Endodermal cell (in vitro differentiated cells): ENCODE results near the gene SHQ1. TPM values are rescaled to one million over a fixed set of nuclear protein-coding genes. Genes with fewer than 3 reads are reported as not detected.

Experiments
- DNase-seq: peaks from one replicate; pipeline ENCODE4 v3.0.0-alpha.2; 2017
- H3K27ac ChIP-seq: 2 replicates; pipeline ENCODE4 v1.5.1; 2013; ENCODE audit warnings: mild to moderate bottlenecking, low read depth, low read length, moderate library complexity
- H3K27me3 ChIP-seq: 2 replicates; pipeline ENCODE4 v1.6.1; 2013; ENCODE audit warnings: mild to moderate bottlenecking, low read length, moderate library complexity; ENCODE audit not compliant: insufficient read depth, control insufficient read depth, poor library complexity, severe bottlenecking
- H3K36me3 ChIP-seq: 2 replicates; pipeline ENCODE4 v1.7.0; 2013; ENCODE audit warnings: mild to moderate bottlenecking, low read length, moderate library complexity; ENCODE audit not compliant: control insufficient read depth, insufficient read depth
- H3K4me1 ChIP-seq: one replicate; pipeline ENCODE4 v1.7.0; 2013; ENCODE audit warnings: low read length; ENCODE audit not compliant: control insufficient read depth, insufficient read depth
- H3K4me3 ChIP-seq: 2 replicates; pipeline ENCODE4 v1.5.1; 2013; ENCODE audit warnings: mild to moderate bottlenecking, low read length, moderate library complexity
- H3K9ac ChIP-seq: 2 replicates; pipeline ENCODE4 v1.6.1; 2013; ENCODE audit warnings: mild to moderate bottlenecking, low read length, moderate library complexity; ENCODE audit not compliant: poor library complexity, severe bottlenecking; ENCODE audit errors: extremely low read depth
- H3K9me3 ChIP-seq: 2 replicates; pipeline ENCODE4 v1.6.1; 2013; ENCODE audit warnings: mild to moderate bottlenecking, low read length, moderate library complexity; ENCODE audit not compliant: control insufficient read depth
- H3K27ac Mint-ChIP-seq: 2 replicates; pipeline ENCODE4 v1.8.0; 2020; ENCODE audit warnings: mixed read lengths
- H3K27me3 Mint-ChIP-seq: 2 replicates; pipeline ENCODE4 v1.8.0; 2021; ENCODE audit warnings: mild to moderate bottlenecking, mixed read lengths; ENCODE audit not compliant: insufficient read depth
- H3K36me3 Mint-ChIP-seq: 2 replicates; pipeline ENCODE4 v1.8.0; 2020; ENCODE audit warnings: low read depth, mixed read lengths
- H3K4me1 Mint-ChIP-seq: 2 replicates; pipeline ENCODE4 v1.8.0; 2020; ENCODE audit warnings: mixed read lengths
- H3K4me3 Mint-ChIP-seq: 2 replicates; pipeline ENCODE4 v1.8.0; 2020; ENCODE audit warnings: mild to moderate bottlenecking, moderate library complexity, mixed read lengths
- H3K9me3 Mint-ChIP-seq: 2 replicates; pipeline ENCODE4 v1.8.0; 2020; ENCODE audit warnings: mild to moderate bottlenecking, mixed read lengths
- CTCF ChIP-seq: fragments of 200-600 bp; sonication (generic); conservative IDR thresholded peaks from 2 replicates; pipeline ENCODE4 v1.5.0; 2021; ENCODE audit warnings: antibody characterized with exemption, mild to moderate bottlenecking
- WGBS, 2 experiments: methylation state at CpG; one replicate each; pipeline versions ENCODE4 v1.1.5 to v1.1.7; 2013; ENCODE audit warnings: missing lambda C conversion rate in 2 of 2, mixed read lengths in 1 of 2; ENCODE audit not compliant: insufficient coverage in 1 of 2, insufficient read length in 1 of 2; 5-methylcytosine and 5-hydroxymethylcytosine counted together
- total RNA-seq, 2 donors: library from RNA; stranded (reverse); fragmentation: NEBNext Ultra II Directional in 1 of 2; extraction: Animal tissue kit (Norgen Biotek cat#: 25700) in 1 of 2; gene quantifications; 2 replicates in 1 of 2; 3 replicates in 1 of 2; pipeline ENCODE4 v1.2.1, GENCODE V29; 2021

The SHQ1 gene
- total RNA-seq, 2 donors from 2014 or later = 28.2 to 28.4 TPM

DNA sequence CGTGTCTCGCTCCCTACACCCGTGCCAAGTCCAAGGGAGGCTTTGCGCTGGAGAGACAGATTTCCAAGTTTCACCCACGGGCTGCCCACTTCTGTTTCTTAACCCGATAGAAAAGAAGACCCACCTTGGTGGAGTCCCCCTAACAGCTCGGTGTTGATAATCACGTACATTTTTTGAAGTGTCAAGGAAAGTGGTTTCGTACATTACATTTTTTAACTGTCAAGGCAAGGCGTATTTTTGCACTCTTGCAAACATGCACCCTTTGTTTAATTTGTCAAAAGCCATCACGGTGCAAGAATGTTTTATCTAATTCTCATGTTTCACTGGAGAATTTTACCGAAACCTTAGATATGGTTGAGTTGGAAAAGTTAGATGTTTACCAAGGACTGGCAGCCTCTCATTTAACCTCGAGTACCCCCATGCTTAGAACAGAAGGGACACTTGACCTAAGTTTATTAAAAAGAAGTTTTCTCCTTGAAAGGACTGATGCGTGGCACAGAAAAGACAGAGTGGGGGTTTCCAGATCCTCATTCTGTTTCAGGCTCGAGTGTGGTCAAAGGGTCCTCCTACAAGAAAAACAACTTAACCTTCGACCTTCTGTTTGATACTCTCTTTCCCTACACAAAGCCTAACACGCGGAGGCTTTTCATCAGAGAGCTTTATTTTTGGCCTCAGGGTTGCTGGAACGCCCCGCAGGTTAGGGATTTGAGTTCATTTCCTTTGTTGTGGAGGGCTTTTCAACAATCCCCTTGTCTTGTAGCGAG, 40.5 kb upstream of the SHQ1 start:
- Mint-ChIP-seq H3K9me3 (no peaks in the 10 kb centered on the region), H3K27ac (peak overlapping the region; percentile 13), H3K4me1 (peaks cover 22% of the 10 kb centered on the region), H3K27me3 (peaks cover 25% of the 10 kb centered on the region), H3K36me3 (no peaks in the 10 kb centered on the region), H3K4me3 (peak overlapping the region; percentile 61)
- WGBS, 2 experiments = 2 to 7% methylated on average over 15 to 21 of the region's 21 CpGs
- no peaks in the 10 kb centered on the region for H3K4me1 ChIP-seq
- H3K9ac ChIP-seq = peak overlapping the region; percentile 12
- DNase-seq = peak; percentile 57
- TF ChIP-seq CTCF = no peak
- H3K27me3 ChIP-seq = peaks cover 4% of the 10 kb centered on the region
- peak overlapping the region; percentile 86 for H3K4me3 ChIP-seq
- no peaks in the 10 kb centered on the region for H3K36me3 ChIP-seq
- H3K27ac ChIP-seq = no peak overlapping the region
- H3K9me3 ChIP-seq = peaks cover under 1% of the 10 kb centered on the region

DNA sequence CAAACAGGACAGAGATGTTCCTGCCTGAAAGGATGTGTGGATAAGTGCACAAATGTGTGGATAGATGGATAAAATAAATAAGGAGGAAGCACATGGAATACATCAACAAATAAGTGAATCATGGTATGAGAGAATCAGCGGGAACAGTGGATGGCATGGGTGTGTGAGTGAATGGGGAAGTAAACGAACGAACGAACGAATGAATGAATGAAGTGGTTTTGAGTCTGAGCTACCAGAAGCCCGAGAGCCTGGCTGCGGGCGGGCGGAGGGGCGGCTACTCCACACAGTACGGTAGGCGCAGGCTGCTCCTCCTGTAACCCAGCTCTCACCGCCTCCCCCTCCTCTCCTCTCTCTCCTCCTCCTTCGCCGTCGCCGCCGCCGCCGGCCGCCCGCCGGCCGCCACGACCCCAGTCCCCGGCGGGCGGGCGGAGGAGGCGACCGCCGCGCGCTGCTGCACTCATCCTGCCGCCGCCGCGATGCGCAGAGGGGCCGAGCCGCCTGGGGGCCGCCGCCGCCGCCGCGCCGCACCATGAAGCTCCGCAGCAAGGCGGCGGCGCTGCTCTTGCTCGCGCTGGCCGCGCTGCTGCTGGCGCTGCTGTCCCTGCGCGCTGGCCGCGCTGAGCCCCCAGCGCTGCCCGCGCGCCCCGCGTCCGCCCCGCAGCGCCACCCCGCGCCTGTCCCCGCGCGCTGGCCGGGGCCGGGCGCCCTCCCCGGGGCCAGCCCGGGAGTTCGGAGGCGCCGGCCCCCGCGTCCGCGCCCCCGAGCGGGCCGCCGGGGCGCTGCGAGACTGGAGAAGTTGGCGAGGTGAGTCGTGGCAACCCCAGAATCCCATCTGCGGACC, 39.7 kb upstream of the SHQ1 start, which contains the start of gene GXYLT2:
GXYLT2 (plus strand) TSS at position 342 of the 841 bp plus-strand sequence; CDS start at position 530, 188 bp downstream.
- Histone ChIP-seq H3K9me3 (peaks cover 6% of the 10 kb centered on the region), H3K4me3 (peak within 1 kb of the TSS; percentile 88), H3K36me3 (no peaks in the 10 kb centered on the region), H3K27me3 (peaks cover 4% of the 10 kb centered on the region), H3K27ac (no peak within 1 kb of the TSS), H3K9ac (peak within 1 kb of the TSS; percentile 12), H3K4me1 (no peaks in the 10 kb centered on the region)
- DNase-seq = peak; percentile 91
- 0 to 1% methylated on average over 19 to 96 of the region's 96 CpGs for WGBS, 2 experiments
- Mint-ChIP-seq H3K4me3 (peak within 1 kb of the TSS; percentile 62), H3K9me3 (peaks cover 5% of the 10 kb centered on the region), H3K27me3 (peaks cover 25% of the 10 kb centered on the region), H3K36me3 (no peaks in the 10 kb centered on the region), H3K27ac (no peak within 1 kb of the TSS), H3K4me1 (peaks cover 19% of the 10 kb centered on the region)
- TF ChIP-seq CTCF = no peak

- H3K27ac Mint-ChIP-seq = no peak overlapping the region
Observed at GRCh38 chr3:72887343-72887704, 39.1 kb upstream of the SHQ1 start.

More at GRCh38 chr3:72887343-72887704, 39.1 kb upstream of the SHQ1 start:
- Histone ChIP-seq H3K27ac (no peak overlapping the region), H3K27me3 (peaks cover 4% of the 10 kb centered on the region), H3K4me3 (peak overlapping the region; percentile 88), H3K36me3 (no peaks in the 10 kb centered on the region), H3K9ac (no peak overlapping the region), H3K4me1 (no peaks in the 10 kb centered on the region), H3K9me3 (peaks cover 6% of the 10 kb centered on the region)
- Mint-ChIP-seq H3K4me1 (peaks cover 19% of the 10 kb centered on the region), H3K27me3 (peaks cover 23% of the 10 kb centered on the region), H3K36me3 (no peaks in the 10 kb centered on the region), H3K4me3 (peak overlapping the region; percentile 62), H3K9me3 (peaks cover 5% of the 10 kb centered on the region)
- DNase-seq = no peak
- TF ChIP-seq CTCF = no peak
- WGBS, 2 experiments = 12 to 17% methylated on average over 7 of the region's 7 CpGs
